ENCODE results near the gene C16orf96.

C16orf96 gene

DNA sequence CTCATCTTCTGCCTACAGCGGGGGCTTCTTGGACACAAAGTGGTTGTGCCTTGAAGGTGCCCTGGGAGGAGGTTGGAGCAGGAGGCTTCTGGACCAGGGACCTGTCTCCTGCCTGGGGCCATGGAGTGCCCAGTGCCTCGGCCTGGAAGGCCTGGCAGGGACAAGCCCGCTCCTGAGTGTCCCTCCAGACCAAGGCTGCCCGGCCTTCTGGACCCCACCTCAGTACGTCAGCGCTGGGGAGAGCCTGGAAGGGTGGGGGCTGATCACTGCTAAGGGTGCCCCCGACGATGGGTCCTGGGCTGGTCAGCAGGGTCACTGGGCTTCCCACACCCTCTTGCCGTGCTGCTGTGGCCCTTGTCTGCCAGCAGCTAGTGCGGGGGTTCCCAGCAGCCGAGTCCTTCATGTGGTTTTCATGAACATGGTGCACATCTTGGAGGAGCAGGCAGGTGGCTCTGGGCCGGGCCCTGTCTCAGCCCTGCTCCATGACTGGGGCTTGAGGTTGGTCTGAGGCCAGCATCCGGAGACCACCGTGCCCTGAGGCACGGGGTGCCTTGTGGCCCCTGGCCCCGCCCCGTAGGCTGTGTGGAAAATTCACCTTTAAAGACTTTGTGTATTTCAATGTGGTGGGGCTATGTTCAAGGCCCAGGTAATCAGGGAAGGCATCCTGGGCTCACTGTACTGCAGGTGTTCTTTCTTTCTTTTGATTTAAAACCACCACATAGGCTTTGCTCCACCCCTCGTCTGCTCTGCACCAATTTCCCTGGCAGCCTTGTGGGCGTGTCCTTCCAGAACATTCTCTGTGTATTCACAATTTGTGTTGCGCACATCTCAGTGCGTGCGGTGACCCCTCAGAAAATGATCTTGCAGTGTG is 90.9 kb downstream of the C16orf96 start:
- DNase-seq (ENCODE audit: low spot score), result no peak

DNA sequence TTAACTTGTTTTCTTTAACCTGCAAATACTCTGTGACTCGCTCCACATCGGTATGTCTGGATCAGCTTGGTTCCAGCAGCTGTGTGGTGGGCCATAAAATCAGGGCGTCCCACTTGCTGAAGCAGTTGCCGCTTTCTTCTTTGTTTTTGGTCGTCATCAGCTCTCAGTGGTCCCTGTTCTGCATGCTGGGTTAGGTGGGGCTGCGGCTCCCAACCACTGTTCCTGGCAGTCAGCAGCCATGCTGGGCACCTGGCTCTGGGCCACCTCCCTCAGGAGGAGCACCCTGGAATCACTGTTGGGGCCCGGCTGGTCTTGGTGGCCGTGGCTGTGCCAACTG is 91.5 kb downstream of the C16orf96 start:
- no peak for DNase-seq (ENCODE audit: low spot score)

GRCh38 chr16:4648917-4649316 is 92.8 kb downstream of the C16orf96 start:
- no peak for DNase-seq (ENCODE audit: low spot score)

DNA sequence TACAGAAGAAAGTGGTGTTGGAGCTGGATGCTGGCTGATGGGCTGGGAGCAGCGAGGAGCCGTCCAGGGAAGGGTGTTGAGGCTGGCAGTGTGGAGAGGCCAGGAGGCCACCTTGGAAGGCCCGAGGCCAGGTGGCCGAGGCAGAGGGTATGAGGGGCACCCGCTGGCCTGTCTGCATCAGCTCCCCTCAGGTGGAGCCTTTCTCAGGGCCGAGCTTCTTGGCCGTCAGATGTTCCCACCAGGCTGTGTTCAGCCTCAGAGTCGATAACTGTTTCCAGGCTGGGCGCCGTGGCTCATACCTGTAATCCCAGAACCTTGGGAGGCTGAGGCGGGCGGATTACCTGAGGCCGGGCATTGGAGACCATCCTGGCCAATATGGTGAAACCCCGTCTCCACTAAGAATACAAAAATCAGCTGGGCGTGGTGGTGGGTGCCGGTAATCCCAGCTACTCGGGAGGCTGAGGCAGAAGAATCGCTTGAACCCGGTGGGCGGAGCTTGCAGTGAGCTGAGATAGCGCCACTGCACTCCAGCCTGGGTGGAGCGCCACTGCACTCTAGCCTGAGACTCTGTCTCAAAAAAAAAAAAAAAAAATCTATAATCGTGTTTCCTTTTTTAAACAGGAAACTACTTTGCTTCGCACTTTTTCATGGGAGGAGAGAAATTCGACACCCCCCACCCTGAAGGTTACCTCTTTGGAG is 93.8 kb downstream of the C16orf96 start:
- no peak for DNase-seq (ENCODE audit: low spot score)
